ENCODE data around the gene PSEN2.

GRCh38 chr1:226873771-226874578 lies 3.6 kb downstream of the PSEN2 start:
- TF ChIP-seq POLR3G (IDR thresholded peaks at IDR 0.05; ENCODE audit: extremely low read depth, insufficient read length, insufficient replicate concordance), result no peak
- no peak for TF ChIP-seq STAT5B (CRISPR knock-in tag; IDR thresholded peaks at IDR 0.05)
- TF ChIP-seq TOE1 (IDR thresholded peaks at IDR 0.05; ENCODE audit: borderline replicate concordance), result no peak
- TF ChIP-seq TOE1 (CRISPR knock-in tag; IDR thresholded peaks at IDR 0.05; ENCODE audit: borderline replicate concordance, low read depth), result no peak
- no peak for TF ChIP-seq CEBPB (tag; IDR thresholded peaks at IDR 0.05)
- no peak for TF ChIP-seq SAP30 (IDR thresholded peaks at IDR 0.05; ENCODE audit: borderline replicate concordance, insufficient read depth, low read depth, low read length, poor library complexity, severe bottlenecking)
- TF ChIP-seq CTCF (IDR thresholded peaks at IDR 0.05 in 2 of 3, conservative IDR thresholded peaks at IDR 0.05 in 1 of 3; ENCODE audit: insufficient read depth in 2 of 3, low read depth in 1 of 3, low read length in 3 of 3), result no peak
- TF ChIP-seq FIP1L1 (IDR thresholded peaks at IDR 0.05; ENCODE audit: low read depth, low read length, poor library complexity, severe bottlenecking), result no peak
